GM12864 (cell line): ENCODE data around the gene PCSK6.

ENCODE experiments used
- DNase-seq: peaks from one replicate; pipeline ENCODE4 v3.0.0-alpha.2; 2011; ENCODE audit warnings: low read depth
- H3K4me3 ChIP-seq: 2 replicates; pipeline ENCODE4 v1.5.1; 2011; ENCODE audit warnings: mild to moderate bottlenecking, low read depth, low read length, control low read depth
- TF ChIP-seq, protein P1 (sequence below): IDR thresholded peaks from 2 replicates; pipeline ENCODE4 v1.5.1; 2011; ENCODE audit warnings: low read depth, mild to moderate bottlenecking, moderate library complexity, low read length, control low read depth, inconsistent platforms; ENCODE audit errors: missing control alignments

PCSK6 gene

DNA sequence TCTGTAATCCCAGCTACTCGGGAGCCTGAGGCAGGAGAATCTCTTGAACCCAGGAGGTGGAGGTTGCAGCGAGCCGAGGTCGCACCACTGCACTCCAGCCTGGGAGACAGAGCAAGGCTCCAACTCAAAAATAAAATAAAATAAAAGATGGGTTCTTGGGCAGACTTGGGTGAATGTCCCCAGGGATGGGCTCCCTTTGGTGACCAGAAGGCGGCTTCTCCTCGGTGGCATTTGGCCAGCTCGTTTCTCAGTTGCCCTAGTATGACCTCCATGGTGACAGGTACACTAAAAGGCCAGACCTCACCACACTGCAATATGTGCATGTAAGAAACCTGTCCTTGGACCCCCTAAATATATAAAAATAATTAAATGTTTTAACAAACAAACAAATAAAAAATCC lies 118.4 kb downstream of the PCSK6 start:
- DNase-seq, result no peak
- no peak overlapping the region for H3K4me3 ChIP-seq
- TF ChIP-seq, protein P1, sequence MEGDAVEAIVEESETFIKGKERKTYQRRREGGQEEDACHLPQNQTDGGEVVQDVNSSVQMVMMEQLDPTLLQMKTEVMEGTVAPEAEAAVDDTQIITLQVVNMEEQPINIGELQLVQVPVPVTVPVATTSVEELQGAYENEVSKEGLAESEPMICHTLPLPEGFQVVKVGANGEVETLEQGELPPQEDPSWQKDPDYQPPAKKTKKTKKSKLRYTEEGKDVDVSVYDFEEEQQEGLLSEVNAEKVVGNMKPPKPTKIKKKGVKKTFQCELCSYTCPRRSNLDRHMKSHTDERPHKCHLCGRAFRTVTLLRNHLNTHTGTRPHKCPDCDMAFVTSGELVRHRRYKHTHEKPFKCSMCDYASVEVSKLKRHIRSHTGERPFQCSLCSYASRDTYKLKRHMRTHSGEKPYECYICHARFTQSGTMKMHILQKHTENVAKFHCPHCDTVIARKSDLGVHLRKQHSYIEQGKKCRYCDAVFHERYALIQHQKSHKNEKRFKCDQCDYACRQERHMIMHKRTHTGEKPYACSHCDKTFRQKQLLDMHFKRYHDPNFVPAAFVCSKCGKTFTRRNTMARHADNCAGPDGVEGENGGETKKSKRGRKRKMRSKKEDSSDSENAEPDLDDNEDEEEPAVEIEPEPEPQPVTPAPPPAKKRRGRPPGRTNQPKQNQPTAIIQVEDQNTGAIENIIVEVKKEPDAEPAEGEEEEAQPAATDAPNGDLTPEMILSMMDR, result no peak

DNA sequence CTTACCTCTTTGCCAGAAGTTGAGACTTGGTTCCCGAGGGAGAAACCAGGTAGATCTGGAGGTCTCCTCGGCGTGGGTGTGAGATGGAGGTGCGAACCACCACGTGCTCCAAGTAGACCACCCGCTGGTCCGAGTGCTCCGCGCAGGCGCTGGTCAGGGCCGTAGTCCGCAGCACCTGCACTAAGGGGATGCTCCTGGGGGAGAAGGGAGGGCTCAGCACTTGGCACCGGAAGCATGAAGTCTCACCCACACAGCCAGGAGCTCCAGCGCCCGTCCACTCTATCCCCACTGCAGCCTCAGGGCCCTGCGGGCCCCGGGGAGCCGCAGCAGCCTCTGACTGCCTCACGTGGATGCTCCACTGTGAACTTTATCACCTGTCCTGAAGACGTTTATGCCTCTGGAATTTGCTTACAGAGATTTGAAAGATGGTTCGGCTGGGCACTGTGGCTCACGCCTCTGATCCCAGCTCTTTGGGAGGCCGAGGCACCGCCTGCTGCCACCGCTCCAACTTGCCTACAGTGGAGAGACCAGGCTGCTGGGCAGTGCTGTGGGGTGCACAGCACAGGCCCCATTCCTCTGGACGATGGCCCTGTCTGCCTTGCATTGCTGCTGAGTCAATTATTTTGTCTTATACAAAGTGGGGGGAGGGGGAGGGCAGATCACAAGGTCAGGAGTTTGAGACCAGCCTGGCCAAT lies 119.0 kb downstream of the PCSK6 start:
- no peak for DNase-seq
- TF ChIP-seq, protein P1, result no peak
- H3K4me3 ChIP-seq, result no peak overlapping the region

DNA sequence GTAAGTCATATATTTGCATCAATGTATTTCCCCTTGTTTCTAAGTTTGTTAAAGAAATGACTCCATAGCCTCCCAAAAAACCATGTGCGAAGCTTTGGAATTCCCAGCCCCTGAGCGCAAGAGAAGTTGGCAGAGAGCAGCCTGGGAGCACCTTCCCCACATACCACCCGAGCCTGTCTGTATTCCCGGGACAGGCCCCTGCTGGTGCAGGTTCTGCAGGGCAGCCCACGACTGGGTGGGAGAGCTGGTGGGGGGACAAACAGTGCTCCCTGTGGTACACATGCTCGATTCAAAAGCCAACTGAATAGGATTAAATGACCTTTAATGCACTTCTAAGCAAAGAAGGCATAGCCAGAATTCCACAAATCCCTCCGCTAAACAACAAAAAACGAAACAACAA lies 119.8 kb downstream of the PCSK6 start:
- TF ChIP-seq, protein P1, result no peak

DNA sequence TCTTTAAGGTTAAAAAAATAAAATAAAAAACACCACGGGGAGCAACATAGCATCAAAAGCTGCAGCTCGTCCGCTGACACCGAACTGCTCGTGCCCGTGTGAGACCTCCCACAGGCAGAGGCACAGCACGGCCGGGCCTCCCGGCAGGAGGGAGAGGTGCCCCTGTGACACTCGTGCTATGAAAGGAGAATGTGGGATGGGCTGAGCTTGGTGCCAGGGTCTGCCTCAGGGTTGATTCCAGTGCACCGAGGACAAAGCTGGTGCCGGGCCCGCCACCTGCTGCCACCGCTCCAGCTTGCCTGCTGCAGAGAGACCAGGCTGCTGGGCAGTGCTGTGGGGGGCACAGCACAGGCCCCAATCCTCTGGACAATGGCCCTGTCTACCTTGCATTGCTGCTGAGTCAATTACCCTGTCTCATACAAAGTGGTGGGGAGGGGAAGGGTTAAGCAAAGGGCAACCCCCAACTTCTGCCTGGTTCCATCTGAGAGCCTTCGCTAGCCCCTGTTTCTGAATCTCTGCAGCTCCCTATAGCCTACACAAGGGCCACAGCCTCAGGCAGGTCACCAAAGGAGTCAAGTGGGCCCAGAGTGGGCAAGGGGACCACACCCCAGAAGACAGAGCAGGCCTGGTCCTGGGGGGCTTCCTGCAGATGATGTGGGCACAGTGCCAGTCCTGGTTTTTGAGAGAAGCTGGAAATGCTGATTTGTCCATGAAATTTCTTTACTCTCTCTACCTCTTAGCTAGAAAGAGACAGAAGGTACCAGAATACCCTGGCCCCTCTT lies 120.5 kb downstream of the PCSK6 start:
- no peak overlapping the region for H3K4me3 ChIP-seq
- TF ChIP-seq, protein P1, result no peak
- DNase-seq, result no peak

More for the DNA sequence above, 119.8 kb downstream of the PCSK6 start:
- no peak for DNase-seq
- no peak overlapping the region for H3K4me3 ChIP-seq

DNA sequence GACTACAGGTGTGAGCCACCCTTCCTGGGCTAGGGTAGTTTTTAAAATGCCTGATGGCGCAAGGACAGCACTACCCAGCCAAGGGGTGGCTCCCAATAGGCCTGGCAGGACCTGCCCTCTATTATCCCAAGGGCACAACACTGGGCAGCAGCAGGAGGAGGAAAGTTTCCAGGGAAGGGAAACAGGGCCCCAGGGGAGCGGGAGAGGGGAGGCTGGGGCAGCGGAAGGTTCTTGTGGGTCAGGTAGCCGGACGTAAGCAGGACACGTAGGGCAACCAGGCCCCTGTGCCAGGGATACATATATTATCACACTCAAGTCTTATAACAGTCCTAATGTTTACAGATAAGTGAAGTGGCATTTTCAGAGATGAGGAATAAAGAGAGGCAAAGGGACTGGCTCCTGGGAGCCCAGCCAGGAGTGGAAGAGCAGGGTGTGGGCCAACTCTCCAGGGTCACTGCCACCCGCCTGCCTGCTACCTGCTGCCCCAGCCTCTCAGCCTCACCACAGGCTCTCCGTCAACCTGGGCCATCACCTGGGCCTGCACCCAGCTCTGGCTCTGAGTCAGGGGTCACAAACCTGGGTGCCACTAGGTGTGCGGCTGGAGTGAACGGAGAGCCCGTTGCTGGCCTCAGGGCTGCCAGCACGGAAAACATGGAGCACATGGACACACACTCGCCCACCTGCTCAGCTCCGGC lies 121.3 kb downstream of the PCSK6 start:
- no peak for DNase-seq
- TF ChIP-seq, protein P1, result no peak
- H3K4me3 ChIP-seq, result no peak overlapping the region

DNA sequence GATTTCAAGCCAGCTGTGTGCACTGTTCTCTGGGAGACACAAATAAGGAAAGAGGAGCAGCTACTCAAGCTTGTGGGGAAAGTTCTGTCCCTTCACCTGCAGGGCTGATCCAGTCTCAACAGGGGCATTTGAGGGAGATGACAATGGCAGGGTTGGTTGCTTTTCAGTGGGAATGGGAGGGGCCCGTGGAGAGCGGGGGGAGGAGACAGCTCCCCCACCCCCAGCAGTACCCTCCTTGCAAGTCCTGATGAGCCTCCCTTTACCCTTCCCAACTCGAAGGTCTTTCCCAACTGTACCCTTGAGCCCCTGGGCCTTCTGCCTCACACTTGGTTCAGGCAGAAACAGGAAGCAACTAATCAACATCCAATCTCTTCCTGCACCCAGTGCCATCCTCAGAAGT lies 122.7 kb downstream of the PCSK6 start:
- TF ChIP-seq, protein P1, result no peak
- DNase-seq, result no peak
- no peak overlapping the region for H3K4me3 ChIP-seq
